HUES64 (cell line): ENCODE data around the gene FUT6.
A peak's percentile ranks its signal among the peaks of the same experiment; 100 is the strongest.

ENCODE experiments used
- H3K27ac ChIP-seq: 2 replicates; pipeline ENCODE4 v1.7.0; 2013; ENCODE audit warnings: low read depth, low read length, inconsistent platforms
- H3K27me3 ChIP-seq: 2 replicates; pipeline ENCODE4 v1.6.1; 2013; ENCODE audit warnings: mild to moderate bottlenecking, low read length; ENCODE audit not compliant: insufficient read depth
- H3K36me3 ChIP-seq: 2 replicates; pipeline ENCODE4 v1.6.1; 2013; ENCODE audit warnings: mild to moderate bottlenecking, low read length; ENCODE audit not compliant: insufficient read depth
- H3K4me1 ChIP-seq: 2 replicates; pipeline ENCODE4 v1.6.1; 2013; ENCODE audit warnings: mild to moderate bottlenecking, low read length, moderate library complexity; ENCODE audit not compliant: insufficient read depth
- H3K4me3 ChIP-seq: 2 replicates; pipeline ENCODE4 v1.5.1; 2013; ENCODE audit warnings: mild to moderate bottlenecking, low read length, moderate library complexity
- H3K9ac ChIP-seq: 2 replicates; pipeline ENCODE4 v1.6.1; 2013; ENCODE audit warnings: mild to moderate bottlenecking, low read depth, low read length
- H3K9me3 ChIP-seq: 2 replicates; pipeline ENCODE4 v1.6.1; 2013; ENCODE audit warnings: low read depth, low read length; ENCODE audit not compliant: insufficient read depth
- WGBS: fragments of 150-250, 120-280 bp; methylation state at CpG from one replicate; pipeline ENCODE4 v1.1.7; 2013; ENCODE audit warnings: missing lambda C conversion rate; 5-methylcytosine and 5-hydroxymethylcytosine counted together

FUT6 gene

GRCh38 chr19:5824751-5825150 is 14.8 kb downstream of the FUT6 start:
- H3K27me3 ChIP-seq: no peaks in the 10 kb centered on the region
- H3K4me3 ChIP-seq: no peak overlapping the region
- no peak overlapping the region for H3K27ac ChIP-seq
- H3K36me3 ChIP-seq: no peaks in the 10 kb centered on the region
- 89% methylated on average over 10 of the region's 10 CpGs for WGBS
- H3K4me1 ChIP-seq: peaks cover 3% of the 10 kb centered on the region; the same call in 1 of the 2 replicates
- no peaks in the 10 kb centered on the region for H3K9me3 ChIP-seq
- H3K9ac ChIP-seq: no peak overlapping the region

- H3K4me3 ChIP-seq: no peak overlapping the region
- no peaks in the 10 kb centered on the region for H3K36me3 ChIP-seq
- H3K27ac ChIP-seq: no peak overlapping the region
- no peaks in the 10 kb centered on the region for H3K27me3 ChIP-seq
- H3K9me3 ChIP-seq: no peaks in the 10 kb centered on the region
- 83% methylated on average over 30 of the region's 30 CpGs for WGBS
- peaks cover 3% of the 10 kb centered on the region; the same call in 1 of the 2 replicates for H3K4me1 ChIP-seq
- no peak overlapping the region for H3K9ac ChIP-seq
Observed at GRCh38 chr19:5823579-5824281, 15.8 kb downstream of the FUT6 start.

- no peak overlapping the region for H3K27ac ChIP-seq
- H3K9ac ChIP-seq: no peak overlapping the region
- H3K36me3 ChIP-seq: no peaks in the 10 kb centered on the region
- H3K4me1 ChIP-seq: peaks cover 3% of the 10 kb centered on the region; the same call in 1 of the 2 replicates
- no peaks in the 10 kb centered on the region for H3K27me3 ChIP-seq
- WGBS: 88% methylated on average over 30 of the region's 30 CpGs
- H3K9me3 ChIP-seq: no peaks in the 10 kb centered on the region
- H3K4me3 ChIP-seq: no peak overlapping the region
Observed at GRCh38 chr19:5822181-5822844, 17.2 kb downstream of the FUT6 start.

GRCh38 chr19:5821521-5822180 is 17.9 kb downstream of the FUT6 start:
- Histone ChIP-seq H3K27ac (no peak overlapping the region), H3K4me3 (no peak overlapping the region), H3K9ac (no peak overlapping the region), H3K36me3 (no peaks in the 10 kb centered on the region), H3K27me3 (no peaks in the 10 kb centered on the region), H3K9me3 (no peaks in the 10 kb centered on the region), H3K4me1 (peaks cover 3% of the 10 kb centered on the region; the same call in 1 of the 2 replicates)
- 78% methylated on average over 8 of the region's 8 CpGs for WGBS

- H3K36me3 ChIP-seq: no peaks in the 10 kb centered on the region
- H3K27ac ChIP-seq: no peak overlapping the region
- no peak overlapping the region for H3K4me3 ChIP-seq
- no peaks in the 10 kb centered on the region for H3K4me1 ChIP-seq
- H3K27me3 ChIP-seq: no peaks in the 10 kb centered on the region
- no peaks in the 10 kb centered on the region for H3K9me3 ChIP-seq
- WGBS: 78% methylated on average over 6 of the region's 6 CpGs
- H3K9ac ChIP-seq: no peak overlapping the region
Observed at GRCh38 chr19:5820785-5821184, 18.7 kb downstream of the FUT6 start.

GRCh38 chr19:5818594-5818993 is 20.9 kb downstream of the FUT6 start:
- Histone ChIP-seq H3K27me3 (no peaks in the 10 kb centered on the region), H3K4me3 (no peak overlapping the region), H3K36me3 (no peaks in the 10 kb centered on the region), H3K27ac (no peak overlapping the region), H3K4me1 (no peaks in the 10 kb centered on the region), H3K9me3 (no peaks in the 10 kb centered on the region), H3K9ac (no peak overlapping the region)
- WGBS: 95% methylated on average over 10 of the region's 10 CpGs

- Histone ChIP-seq H3K4me3 (no peak overlapping the region), H3K4me1 (no peaks in the 10 kb centered on the region), H3K9me3 (no peaks in the 10 kb centered on the region), H3K27ac (no peak overlapping the region), H3K9ac (no peak overlapping the region), H3K36me3 (no peaks in the 10 kb centered on the region), H3K27me3 (no peaks in the 10 kb centered on the region)
- 96% methylated on average over 2 of the region's 2 CpGs for WGBS
Observed at GRCh38 chr19:5817218-5817617, 22.3 kb downstream of the FUT6 start.

- 80% methylated on average over 11 of the region's 11 CpGs for WGBS
- H3K36me3 ChIP-seq: no peaks in the 10 kb centered on the region
- H3K27ac ChIP-seq: no peak overlapping the region
- H3K27me3 ChIP-seq: no peaks in the 10 kb centered on the region
- no peak overlapping the region for H3K4me3 ChIP-seq
- no peaks in the 10 kb centered on the region for H3K9me3 ChIP-seq
- no peaks in the 10 kb centered on the region for H3K4me1 ChIP-seq
- H3K9ac ChIP-seq: peak overlapping the region; percentile 36; the same call in 1 of the 2 replicates
Observed at GRCh38 chr19:5814852-5815246, 24.7 kb downstream of the FUT6 start.

GRCh38 chr19:5814123-5814851 is 25.2 kb downstream of the FUT6 start:
- no peaks in the 10 kb centered on the region for H3K4me1 ChIP-seq
- H3K4me3 ChIP-seq: no peak overlapping the region
- no peaks in the 10 kb centered on the region for H3K36me3 ChIP-seq
- WGBS: 91% methylated on average over 9 of the region's 9 CpGs
- no peak overlapping the region for H3K27ac ChIP-seq
- no peaks in the 10 kb centered on the region for H3K27me3 ChIP-seq
- H3K9ac ChIP-seq: peak overlapping the region; percentile 36; the same call in 1 of the 2 replicates
- no peaks in the 10 kb centered on the region for H3K9me3 ChIP-seq

GRCh38 chr19:5811117-5811516 is 28.4 kb downstream of the FUT6 start:
- 96% methylated on average over 4 of the region's 4 CpGs for WGBS

GRCh38 chr19:5809469-5809868 is 30.0 kb downstream of the FUT6 start:
- no peaks in the 10 kb centered on the region for H3K36me3 ChIP-seq
- no peak overlapping the region for H3K27ac ChIP-seq
- no peaks in the 10 kb centered on the region for H3K9me3 ChIP-seq
- H3K4me3 ChIP-seq: no peak overlapping the region
- WGBS: 92% methylated on average over 10 of the region's 10 CpGs
- no peaks in the 10 kb centered on the region for H3K4me1 ChIP-seq
- H3K9ac ChIP-seq: no peak overlapping the region
- peaks cover 8% of the 10 kb centered on the region for H3K27me3 ChIP-seq

More at GRCh38 chr19:5811117-5811516, 28.4 kb downstream of the FUT6 start:
- no peak overlapping the region for H3K9ac ChIP-seq
- H3K27ac ChIP-seq: no peak overlapping the region
- H3K36me3 ChIP-seq: no peaks in the 10 kb centered on the region
- no peak overlapping the region for H3K4me3 ChIP-seq
- H3K4me1 ChIP-seq: no peaks in the 10 kb centered on the region
- H3K9me3 ChIP-seq: no peaks in the 10 kb centered on the region
- no peaks in the 10 kb centered on the region for H3K27me3 ChIP-seq
